HG02870 (cell line): ENCODE measurements around the gene RCOR1.

Source experiments
- ATAC-seq: cut with Tn5 transposase; IDR thresholded peaks from one replicate; pipeline ENCODE4 v1.9.1; 2021; ENCODE audit warnings: mild to moderate bottlenecking, moderate library complexity; ENCODE audit not compliant: unreplicated experiment

The RCOR1 gene

GRCh38 chr14:102770147-102771123, 178.0 kb downstream of the RCOR1 start:
- ATAC-seq = no peak

GRCh38 chr14:102771144-102771543, 178.7 kb downstream of the RCOR1 start:
- ATAC-seq = no peak

- no peak for ATAC-seq
Observed at GRCh38 chr14:102772781-102773570, 180.5 kb downstream of the RCOR1 start.

GRCh38 chr14:102774391-102775153, 182.1 kb downstream of the RCOR1 start:
- ATAC-seq = no peak

- ATAC-seq = no peak
Observed at GRCh38 chr14:102775855-102776760, 183.7 kb downstream of the RCOR1 start.

- peak; percentile 42 for ATAC-seq
Observed at GRCh38 chr14:102776761-102777710, 184.6 kb downstream of the RCOR1 start, which contains the start of gene TRAF3. Gene TRAF3, plus strand, starts transcription at chr14:102777449. Its CDS starts 92,753 bp downstream, at chr14:102870202.

- peak; percentile 9 for ATAC-seq
Observed at GRCh38 chr14:102777711-102778337, 185.4 kb downstream of the RCOR1 start.

- ATAC-seq = no peak
Observed at GRCh38 chr14:102778338-102779083, 186.1 kb downstream of the RCOR1 start.

- ATAC-seq = no peak
Observed at GRCh38 chr14:102779084-102779462, 186.6 kb downstream of the RCOR1 start.

GRCh38 chr14:102779574-102780315, 187.3 kb downstream of the RCOR1 start:
- no peak for ATAC-seq
